22Rv1 (cell line): ENCODE measurements around the gene CA10.

Experiments
- CTCF ChIP-seq: fragments of 450-650 bp; IDR thresholded peaks from 2 replicates; pipeline ENCODE4 v1.5.1; 2017; ENCODE audit warnings: mild to moderate bottlenecking
- ZFX ChIP-seq: fragments of 450-650 bp; IDR thresholded peaks from 2 replicates; pipeline ENCODE4 v1.6.1; 2017; ENCODE audit warnings: antibody characterized with exemption, borderline replicate concordance

GRCh38 chr17:51636291-51636690 is 522.2 kb downstream of the CA10 start:
- TF ChIP-seq CTCF (no peak), ZFX (no peak)
